Fibroblast of pulmonary artery (primary cell): ENCODE measurements around the gene ELAC2.

Experiments
- DNase-seq: peaks from one replicate; pipeline ENCODE4 v3.0.0-alpha.2; 2010; ENCODE audit warnings: low read depth
- H3K4me3 ChIP-seq: replicated peaks from 2 replicates; pipeline ENCODE4 v1.5.1; 2011; ENCODE audit warnings: low read depth, mild to moderate bottlenecking, control low read depth, low read length, moderate library complexity
- TF ChIP-seq, protein P1 (sequence below): IDR thresholded peaks from 2 replicates; pipeline ENCODE4 v1.5.1; 2011; ENCODE audit warnings: mild to moderate bottlenecking, control low read depth, low read length, inconsistent platforms; ENCODE audit errors: missing control alignments

The ELAC2 gene, protein sequence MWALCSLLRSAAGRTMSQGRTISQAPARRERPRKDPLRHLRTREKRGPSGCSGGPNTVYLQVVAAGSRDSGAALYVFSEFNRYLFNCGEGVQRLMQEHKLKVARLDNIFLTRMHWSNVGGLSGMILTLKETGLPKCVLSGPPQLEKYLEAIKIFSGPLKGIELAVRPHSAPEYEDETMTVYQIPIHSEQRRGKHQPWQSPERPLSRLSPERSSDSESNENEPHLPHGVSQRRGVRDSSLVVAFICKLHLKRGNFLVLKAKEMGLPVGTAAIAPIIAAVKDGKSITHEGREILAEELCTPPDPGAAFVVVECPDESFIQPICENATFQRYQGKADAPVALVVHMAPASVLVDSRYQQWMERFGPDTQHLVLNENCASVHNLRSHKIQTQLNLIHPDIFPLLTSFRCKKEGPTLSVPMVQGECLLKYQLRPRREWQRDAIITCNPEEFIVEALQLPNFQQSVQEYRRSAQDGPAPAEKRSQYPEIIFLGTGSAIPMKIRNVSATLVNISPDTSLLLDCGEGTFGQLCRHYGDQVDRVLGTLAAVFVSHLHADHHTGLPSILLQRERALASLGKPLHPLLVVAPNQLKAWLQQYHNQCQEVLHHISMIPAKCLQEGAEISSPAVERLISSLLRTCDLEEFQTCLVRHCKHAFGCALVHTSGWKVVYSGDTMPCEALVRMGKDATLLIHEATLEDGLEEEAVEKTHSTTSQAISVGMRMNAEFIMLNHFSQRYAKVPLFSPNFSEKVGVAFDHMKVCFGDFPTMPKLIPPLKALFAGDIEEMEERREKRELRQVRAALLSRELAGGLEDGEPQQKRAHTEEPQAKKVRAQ

DNA sequence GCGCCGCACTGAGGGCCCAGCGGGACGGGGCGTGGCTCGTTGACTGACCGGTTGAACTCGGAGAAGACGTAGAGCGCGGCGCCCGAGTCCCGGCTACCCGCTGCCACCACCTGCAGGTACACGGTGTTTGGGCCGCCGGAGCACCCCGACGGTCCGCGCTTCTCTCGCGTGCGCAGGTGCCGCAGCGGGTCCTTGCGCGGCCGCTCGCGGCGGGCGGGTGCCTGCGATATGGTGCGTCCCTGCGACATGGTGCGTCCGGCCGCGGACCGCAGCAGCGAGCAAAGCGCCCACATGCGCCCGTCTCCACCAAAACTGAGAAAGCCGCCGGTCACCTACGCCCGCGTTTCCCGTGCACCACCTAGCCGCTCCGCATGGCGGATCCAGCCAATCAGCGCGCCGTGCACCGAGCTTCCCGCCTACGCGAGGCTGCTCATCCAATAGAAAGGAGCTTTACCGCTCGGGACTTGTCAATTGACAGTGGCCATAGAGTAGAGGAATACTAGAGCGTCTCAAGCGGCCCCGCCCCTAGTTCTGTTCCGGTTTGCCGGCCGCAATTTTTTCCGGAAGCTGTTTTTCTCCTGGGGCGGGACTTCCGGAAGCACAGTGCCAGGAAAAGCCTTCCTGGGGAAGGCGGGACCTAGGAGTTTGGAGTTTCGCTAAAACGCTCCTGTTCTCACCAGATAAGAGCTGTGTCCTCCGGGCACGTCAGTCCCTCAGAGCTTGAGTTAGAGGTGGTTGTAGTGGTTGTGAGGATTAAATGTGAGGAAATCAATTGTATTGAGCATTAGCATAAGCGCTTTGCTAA, at the start of gene ELAC2:
Gene ELAC2 (minus strand): TSS at position 373 of the 805 bp plus-strand sequence. CDS start 80 bp downstream, at position 293.
- TF ChIP-seq, protein P1, sequence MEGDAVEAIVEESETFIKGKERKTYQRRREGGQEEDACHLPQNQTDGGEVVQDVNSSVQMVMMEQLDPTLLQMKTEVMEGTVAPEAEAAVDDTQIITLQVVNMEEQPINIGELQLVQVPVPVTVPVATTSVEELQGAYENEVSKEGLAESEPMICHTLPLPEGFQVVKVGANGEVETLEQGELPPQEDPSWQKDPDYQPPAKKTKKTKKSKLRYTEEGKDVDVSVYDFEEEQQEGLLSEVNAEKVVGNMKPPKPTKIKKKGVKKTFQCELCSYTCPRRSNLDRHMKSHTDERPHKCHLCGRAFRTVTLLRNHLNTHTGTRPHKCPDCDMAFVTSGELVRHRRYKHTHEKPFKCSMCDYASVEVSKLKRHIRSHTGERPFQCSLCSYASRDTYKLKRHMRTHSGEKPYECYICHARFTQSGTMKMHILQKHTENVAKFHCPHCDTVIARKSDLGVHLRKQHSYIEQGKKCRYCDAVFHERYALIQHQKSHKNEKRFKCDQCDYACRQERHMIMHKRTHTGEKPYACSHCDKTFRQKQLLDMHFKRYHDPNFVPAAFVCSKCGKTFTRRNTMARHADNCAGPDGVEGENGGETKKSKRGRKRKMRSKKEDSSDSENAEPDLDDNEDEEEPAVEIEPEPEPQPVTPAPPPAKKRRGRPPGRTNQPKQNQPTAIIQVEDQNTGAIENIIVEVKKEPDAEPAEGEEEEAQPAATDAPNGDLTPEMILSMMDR, result no peak
- peak; percentile 99 for DNase-seq
- H3K4me3 ChIP-seq, result peak within 1 kb of the TSS; percentile 93

DNA sequence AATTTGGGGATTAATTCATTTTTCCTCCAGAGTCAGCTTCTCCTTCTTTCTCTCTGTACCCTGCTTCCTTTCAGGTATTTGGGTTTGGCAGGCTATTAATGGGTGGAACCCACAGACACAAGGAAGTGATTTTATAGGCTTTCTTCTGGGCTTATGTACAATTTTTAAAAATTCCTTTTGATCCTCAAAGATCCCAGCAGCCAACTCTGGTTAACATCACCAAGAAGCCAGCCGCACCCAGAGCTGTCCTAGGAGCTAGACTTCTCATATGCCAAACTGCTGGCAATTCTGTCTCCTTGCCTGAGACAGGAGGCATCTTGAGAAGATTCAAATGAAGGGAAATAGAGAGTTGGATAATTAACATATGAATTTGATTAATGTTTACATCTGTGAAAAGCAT, 47.2 kb upstream of the ELAC2 start:
- no peak overlapping the region for H3K4me3 ChIP-seq
- DNase-seq, result no peak
- TF ChIP-seq, protein P1, result no peak

DNA sequence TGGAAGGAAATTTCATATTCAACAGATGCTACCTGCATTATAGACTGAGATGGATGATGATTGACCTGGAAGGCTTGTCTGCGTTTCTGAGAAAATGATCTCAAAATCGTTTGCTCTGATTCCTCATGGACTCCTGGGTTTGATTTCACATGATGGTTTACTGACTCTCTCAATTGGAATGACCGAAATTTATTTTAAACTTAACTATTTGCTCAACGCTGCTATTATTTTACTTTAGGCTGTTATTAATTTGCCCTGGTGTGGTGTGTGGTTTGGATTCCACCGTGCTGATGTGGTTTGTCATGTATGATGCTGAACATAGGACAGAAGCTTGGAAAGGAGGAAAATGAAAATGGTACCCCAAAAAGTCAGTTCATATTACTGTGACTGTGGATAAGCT, 37.3 kb upstream of the ELAC2 start:
- DNase-seq, result no peak
- TF ChIP-seq, protein P1, result no peak
- no peak overlapping the region for H3K4me3 ChIP-seq

DNA sequence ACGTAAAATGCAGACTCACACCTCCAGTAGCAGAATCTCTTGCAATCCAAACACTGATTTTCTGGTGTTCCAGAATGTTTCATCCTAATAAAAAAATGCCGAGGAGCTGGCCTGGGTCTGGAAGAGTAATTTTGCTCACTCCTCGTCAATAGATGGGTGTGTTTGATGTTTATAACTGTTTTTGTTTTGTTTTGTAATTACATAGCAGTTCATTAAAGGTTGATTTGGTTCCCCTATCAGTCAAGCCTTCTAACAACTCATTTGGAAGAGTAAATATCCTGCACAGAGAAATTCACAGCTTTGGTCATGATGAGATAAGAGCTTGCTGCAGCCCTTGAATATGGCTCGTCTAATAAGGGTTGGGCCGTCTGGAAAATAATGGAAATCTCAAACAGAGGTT, 36.8 kb upstream of the ELAC2 start:
- DNase-seq, result no peak
- H3K4me3 ChIP-seq, result no peak overlapping the region
- TF ChIP-seq, protein P1, result no peak

DNA sequence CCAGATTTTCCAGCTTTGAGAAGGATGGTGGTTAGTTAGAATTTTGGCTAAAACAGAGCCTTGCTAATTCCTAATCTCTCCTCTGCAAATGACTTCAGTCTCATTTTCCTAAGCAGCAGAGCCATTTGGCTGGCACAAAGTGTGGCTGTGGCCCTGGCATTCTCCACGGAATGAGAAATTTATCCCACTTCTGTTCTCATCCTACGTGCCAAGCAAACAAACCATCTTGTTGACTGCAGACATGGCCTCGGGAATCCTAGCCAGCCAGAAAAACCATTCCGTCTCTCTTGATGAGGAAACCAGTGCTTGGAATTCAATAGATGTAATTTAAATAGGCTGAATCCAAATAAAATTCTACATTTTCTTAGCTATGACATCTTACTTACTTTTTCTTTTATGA, 34.1 kb upstream of the ELAC2 start:
- no peak for DNase-seq
- H3K4me3 ChIP-seq, result no peak overlapping the region
- TF ChIP-seq, protein P1, result no peak

DNA sequence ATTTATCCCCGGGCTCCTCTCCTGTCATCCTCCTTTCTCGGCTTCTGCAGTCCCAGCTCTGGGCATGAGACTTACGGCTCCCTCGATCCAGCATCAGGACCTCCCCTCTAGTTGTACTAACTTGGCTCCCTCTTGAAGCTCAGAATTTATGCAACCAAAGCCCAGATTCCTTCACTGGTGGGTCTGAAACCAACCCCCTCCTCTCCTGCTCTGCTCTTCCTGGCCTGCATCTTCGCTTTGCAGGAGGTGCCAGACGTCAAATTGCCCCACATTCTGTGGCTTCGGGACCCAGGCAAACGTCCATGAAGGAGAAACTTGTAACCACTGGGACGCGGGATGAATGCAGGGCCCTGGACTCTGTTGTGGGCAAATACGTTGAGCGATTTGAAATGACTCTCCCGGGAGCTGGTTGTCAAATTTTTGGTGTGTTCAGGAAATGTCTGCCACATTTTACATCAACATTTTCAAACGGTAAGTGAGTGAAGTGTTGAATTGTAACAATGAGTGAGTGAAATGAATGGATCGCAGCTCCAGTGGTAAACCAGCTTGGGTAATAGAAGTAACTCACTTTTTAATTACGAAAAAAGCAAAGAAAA, 29.3 kb upstream of the ELAC2 start:
- TF ChIP-seq, protein P1, result no peak
- no peak for DNase-seq
- no peak overlapping the region for H3K4me3 ChIP-seq
